Midbrain (tissue), 1 donor: ENCODE data around the gene GNB1L.
A peak's percentile ranks its signal among the peaks of the same experiment; 100 is the strongest.

Source experiments
- DNase-seq: peaks from one replicate; lab custom pipeline; 2025; lab: John Stamatoyannopoulos, UW

GNB1L gene, protein sequence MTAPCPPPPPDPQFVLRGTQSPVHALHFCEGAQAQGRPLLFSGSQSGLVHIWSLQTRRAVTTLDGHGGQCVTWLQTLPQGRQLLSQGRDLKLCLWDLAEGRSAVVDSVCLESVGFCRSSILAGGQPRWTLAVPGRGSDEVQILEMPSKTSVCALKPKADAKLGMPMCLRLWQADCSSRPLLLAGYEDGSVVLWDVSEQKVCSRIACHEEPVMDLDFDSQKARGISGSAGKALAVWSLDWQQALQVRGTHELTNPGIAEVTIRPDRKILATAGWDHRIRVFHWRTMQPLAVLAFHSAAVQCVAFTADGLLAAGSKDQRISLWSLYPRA

DNA sequence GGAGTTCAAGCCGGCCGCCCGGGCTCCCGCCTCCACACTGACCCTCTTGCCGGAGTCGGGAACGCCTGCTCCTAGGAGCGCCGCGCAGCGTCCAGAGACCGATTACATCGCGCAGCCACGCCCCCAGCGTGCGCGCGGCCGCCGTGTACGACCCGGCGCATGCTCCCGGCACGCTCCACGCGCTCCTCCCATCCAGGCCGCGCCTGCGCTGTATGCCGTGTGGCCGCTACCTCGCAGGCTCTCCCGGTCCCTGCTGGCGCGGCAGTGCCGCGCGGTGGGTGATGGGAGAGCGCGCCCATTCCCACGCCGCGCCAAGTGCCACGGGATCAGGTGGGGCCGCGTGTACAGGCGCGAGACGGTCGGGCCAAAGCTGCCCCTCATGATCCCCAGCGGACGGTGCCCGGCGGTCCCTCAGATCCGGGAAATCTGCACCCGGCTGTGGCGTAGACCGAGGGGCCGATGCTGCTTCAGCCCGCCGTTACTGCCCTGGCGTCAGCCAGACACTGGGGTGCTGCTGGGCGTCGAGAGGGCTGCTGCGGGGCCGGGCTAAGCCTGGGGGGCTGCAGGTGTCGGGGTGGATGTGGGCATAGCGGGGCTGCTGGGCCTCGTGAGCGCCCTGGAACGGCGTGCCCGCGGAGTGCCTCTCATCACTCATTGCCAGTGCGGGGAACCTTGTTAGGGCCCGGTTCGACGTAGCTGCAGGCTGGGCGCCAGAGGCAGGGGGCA, at the start of gene GNB1L, which contains the start of gene RTL10:
Gene GNB1L (minus strand): TSS at position 97 of the 726 bp plus-strand sequence. CDS start 33,519 bp downstream, outside the sequence.
Gene RTL10 (minus strand): TSS at position 97 of the 726 bp plus-strand sequence. CDS start 2,613 bp downstream, outside the sequence.
- peak; percentile 97 for DNase-seq

DNA sequence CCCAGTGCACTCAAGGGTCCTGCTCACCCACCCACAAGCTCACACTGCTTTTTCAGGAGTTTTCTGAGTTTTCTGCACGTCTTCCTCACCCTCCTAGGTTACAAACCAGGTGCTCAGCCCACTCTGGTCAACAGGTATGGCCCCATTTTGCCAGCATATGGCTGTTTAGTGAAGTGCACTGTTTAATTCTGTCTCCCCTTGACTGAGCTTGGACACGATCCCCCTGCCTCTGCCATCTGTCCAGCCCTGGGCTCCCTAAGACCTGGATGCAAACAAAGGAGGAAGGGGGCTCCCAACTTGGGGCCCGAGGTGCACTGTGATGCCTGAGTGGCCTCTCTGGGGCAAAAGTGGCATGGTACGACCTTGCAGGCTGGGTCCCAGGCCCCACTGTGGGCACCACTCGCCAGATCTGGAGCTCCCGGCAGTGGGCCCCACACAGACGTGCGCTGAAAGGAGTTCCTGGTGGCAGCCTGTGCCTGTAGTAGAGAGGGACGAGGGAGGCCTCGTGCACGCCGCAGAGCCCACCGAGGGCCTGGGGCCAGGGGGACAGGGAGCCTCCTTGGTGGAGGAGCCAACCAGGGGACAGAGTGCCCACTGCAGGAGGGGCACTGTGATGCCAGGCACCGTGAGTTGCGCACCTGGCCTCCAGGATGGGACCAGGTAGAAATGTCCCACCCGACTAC, 49.6 kb upstream of the GNB1L start:
- no peak for DNase-seq

DNA sequence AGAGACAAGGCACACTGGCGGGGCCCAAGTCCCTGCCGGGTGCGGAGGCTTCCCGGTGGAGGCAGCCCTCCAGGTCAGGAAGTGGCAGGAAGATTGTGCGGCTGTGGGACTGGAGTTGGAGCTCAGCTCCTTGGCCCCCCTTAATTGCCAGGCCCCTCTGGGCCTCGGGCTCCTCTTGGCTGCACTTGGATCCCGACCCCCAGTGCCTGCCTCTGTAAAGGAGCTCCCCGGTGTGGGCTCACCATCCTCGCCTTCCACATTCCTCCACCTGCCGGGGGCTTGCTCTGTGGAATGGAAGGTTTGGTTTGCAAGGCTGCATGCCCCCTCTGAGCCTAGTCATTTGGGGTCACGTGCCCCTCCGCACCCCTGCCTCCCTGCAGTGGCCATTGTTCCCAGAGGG, 48.8 kb upstream of the GNB1L start:
- DNase-seq: no peak

DNA sequence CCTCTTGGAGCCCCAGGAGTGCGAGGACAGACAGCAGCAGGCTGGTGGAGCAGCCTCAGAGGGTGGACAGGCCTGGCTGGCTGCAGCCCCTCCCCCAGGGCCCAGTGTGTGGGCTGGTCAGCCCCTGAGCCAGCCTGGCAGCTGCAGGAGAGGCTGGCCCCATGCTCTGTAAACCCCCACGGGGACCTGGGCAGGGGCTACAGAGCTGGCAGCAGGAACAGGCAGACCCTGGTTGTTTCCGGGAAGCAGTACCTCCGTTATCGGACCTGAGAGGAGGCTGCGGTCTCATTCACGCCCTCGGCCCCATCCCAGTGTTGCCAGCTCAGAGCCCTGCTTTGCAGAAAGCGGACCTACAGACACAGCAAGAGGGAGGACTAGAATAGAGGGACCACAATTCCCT, 48.4 kb upstream of the GNB1L start:
- no peak for DNase-seq

DNA sequence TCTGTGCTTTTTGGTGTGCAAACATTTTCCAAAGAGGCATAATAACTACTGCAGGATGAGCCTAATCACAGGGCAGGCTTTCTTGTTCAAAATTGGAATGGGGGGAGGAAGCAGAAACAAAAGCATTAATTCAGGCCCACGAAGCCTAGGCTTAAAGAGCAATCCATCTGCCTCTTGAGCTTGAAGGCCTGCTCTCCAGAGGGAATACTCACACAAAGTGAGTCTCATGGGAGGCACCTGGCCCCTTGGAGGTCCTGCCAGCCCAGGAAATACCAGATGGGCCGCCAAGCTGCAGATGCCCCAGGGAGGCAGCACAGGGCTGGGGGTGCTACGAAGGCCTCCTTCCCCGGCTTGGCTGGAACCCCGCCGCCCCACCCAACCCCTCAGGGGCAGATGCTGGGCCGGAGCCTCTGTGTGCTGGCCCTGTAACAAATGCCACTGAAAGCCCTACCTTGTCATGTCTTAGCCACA, 47.6 kb upstream of the GNB1L start:
- DNase-seq: no peak

DNA sequence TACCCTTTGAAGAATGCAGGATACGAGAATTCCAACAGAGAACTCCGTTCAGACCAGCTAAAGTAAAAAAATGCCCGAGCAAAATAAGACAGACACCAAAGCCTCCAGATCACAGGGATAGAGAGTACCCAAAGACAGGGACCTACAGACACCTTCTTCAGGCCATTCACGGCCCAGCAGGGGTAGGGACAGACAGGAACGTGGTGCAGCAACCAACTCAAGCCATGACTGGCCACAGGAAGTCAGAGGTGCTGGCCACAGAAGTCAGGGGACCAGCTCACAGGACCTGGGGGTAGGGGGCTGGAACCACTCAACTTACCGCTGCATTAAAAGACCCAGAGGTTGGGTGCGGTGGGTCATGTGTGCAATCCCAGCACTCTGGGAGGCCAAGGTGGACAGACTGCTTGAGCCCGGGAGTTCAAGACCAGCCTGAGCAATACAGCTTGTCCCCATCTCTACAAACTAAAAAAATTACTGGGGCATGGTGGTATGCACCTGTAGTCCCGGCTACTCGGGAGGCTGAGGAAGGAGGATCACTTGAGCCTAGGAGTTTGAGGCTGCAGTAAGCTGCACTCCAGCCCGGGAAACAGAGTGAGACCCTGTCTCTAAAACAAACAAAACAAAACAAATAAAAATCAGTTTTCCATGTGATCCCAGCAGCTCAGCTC, 47.0 kb upstream of the GNB1L start:
- DNase-seq: no peak

DNA sequence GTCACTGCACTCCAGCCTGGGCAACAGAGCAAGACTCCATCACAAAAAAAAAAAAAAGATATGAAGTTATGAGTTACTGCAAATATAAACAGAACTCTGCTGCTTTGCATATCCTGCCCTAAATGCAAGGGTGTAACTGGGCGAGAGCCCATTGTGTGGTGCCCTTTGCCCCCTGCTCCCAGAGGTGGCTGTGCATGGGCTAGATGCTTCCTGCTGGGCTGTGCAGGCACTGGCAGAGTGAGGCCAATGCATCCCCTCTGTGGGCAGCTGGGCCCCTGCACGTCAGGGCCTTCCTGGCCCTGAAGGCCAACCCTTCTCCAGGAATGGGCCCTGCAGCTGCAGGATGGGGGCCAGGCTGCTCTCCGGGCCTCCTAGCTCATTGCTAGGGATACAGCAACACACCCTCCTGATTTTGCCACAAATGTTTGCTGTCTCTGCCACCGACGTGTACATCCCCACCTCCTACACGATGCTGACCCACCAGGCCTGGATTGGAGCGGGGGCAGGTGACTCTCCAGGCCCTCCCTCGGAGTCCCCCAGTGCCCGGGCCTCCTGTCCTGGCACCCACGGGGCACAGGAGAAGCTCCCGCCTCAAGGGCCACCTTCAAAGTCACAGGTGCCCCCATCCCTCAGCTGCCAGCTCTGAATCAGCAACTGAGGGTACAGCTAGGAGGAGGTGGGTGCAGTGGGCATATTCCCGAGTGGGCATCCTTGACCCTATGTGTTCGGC, 46.2 kb upstream of the GNB1L start:
- DNase-seq: no peak

DNA sequence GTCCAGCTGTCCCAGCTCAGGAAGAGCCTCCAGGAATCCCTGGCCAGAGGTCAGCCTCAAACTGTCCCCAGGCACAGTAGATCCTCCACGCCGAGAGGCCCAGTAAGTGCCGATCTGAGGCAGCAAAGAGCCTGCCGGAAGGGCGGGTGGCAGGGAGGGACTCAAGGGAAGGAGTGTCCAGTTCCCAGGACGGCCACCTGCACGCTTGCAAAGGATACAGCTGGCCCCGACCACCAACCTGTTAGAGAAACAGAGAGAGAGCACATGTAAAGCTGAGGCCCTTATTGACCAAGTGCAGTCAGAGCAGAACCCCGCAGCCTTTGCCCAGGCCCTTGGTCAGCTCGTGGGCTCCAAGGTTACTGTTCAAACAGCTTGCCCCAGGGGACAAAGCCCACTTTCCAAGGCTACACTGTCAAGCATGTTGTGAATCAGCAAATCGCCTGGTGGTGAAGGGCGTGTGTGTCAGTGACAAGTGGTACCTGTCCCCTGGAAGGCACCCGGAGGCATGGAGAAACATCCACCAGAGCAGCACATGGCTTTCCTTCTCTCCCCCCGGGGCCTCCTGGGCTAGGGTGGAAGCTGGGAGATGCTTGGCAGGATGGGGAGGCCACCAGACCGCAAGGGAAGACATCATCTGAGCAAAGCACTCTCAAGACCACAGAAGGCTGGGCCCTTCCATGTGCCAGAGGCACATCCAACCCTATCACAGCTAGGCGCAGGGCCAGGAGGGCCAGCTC, 44.3 kb upstream of the GNB1L start:
- no peak for DNase-seq

DNA sequence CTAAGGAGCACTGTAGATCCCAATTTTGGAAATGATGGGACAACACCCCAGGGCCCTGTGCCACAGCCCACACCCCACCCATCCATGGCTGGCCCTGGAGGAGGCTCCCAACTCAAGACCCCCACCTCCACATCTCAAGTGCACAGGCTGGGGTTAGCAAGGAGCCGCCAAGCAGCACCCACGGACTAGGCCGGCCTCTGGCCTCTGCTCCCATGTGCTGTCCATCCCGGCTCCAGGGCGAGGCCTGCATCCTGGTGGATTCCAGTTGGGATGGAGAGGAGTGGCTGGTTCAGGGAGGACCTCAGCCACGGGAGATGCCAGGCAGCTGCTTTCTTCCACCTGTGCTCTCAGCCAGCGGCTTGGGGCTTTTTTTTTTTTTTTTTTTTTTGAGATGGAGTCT, 43.5 kb upstream of the GNB1L start:
- no peak for DNase-seq

DNA sequence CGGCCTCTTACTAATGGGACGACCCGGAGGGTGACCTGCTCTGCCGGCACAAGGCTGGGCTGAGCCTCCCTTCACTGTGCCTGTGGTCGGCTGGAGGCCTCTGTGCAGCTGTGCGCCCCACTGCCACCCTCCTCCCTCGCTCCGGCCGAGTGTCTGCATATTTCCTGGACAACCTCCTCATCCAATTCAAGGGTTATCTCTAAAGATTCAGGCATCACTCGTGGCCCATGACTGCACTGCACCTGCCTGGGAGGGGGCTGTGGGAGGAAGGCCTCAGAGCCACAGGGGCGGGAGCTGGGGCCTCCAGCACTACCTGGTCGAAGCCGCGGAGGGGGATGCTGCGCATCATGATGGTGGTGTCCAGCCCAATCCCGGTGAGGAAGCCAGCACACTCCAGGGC, 43.1 kb upstream of the GNB1L start:
- DNase-seq: no peak

DNA sequence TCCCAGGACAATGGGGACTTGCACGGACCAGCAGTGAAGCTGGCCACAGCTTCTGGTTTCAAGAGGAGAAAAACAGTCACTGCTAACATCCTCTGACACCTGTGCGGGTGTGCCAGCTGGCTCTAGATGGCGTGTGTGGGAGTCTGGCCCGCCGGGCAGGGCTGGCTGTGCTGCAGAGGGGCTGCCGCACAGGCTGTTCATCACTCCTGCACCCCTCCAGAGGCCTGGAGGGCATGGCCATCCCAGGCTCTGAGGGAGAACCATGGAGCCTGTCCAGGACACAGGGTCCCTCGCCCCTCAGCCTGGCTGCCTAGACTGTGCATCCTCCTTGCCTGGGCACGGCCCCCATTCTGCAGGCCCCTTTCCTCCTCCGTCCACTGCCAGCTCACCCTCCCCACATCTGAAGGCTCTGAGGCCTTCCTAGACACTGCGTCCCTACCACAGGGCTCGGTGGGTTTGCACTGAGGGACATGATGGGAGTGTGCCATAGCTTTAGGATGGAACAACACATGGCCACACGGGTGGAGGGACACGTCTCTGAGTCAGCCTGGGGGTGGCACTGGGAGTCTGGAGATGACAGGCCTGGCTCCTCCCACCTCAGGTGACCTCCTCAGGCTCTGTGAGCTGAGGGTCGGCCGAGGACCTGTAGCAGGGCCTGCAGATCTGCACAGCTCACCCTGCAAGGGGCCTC, 42.1 kb upstream of the GNB1L start:
- DNase-seq: no peak

DNA sequence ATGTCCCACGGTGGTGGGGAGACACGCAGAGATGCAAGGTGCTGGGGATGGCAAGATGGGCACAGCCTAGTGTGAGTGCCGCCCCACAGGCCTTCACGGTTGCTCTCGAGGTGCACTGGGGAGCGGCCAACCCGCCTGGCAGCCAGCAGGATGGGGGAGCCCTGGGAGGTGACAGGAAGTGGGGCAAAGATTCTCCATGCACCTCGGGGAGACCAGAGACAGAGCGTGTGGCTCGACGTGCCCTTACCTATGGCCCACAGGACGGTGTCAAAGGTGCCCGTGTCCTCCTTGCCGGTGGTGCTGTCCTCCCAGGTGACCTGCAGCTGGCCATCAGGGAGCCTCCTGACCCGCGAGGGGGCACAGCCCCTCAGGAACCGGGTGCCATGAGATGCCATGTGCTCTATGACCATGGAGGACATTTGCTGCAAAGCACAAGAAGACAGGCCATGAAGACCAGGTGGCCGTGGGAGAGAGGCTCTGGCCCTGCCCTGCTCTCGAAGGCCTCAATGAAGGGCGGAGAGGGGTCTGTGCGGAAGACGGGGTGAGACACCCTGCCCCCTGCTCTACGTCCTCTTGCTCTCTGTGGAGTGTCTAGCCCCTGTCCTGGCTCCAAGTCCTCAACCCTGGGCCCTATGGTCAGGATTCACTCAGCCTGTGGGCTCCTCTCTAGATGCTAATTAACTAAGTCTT, 40.6 kb upstream of the GNB1L start:
- DNase-seq: no peak

DNA sequence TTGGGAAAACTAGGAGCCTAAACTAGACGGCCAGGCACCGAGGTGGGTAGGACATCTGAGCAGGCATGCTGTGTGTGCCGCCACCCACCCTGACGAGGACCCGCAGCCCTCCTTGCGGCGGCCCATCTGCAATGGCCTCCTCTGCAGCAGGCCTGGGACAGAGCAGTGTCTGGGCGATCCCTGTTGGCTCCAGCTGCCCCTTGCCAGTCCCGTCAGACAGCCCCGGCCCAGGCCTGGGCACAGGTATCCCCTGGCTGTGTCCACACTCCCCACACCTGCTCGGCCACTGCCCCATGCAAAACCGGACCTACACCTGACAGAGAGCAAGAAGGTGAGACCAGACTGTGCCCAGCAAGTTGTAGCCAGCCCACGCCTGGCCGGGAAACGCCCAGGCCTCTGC, 38.7 kb upstream of the GNB1L start:
- DNase-seq: no peak

DNA sequence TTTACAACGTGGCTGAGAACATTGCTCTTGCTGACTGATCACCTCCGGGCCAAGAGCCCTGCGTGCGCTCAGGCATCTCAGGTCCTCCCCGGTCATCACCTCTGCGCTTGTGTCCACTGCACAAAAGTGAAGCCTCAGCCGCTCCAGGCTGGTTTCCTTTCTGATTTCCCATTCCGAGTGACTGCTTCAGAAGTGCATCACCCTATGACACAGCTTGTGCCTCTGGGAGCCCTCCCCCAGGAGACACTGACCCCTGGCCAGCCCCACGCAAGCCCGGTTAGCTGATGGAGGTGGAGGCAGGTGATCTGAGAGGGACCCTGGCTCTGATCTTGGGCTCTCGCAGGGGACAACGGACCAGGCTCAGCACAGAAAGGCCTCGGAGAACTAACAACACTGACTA, 38.3 kb upstream of the GNB1L start:
- DNase-seq: no peak

DNA sequence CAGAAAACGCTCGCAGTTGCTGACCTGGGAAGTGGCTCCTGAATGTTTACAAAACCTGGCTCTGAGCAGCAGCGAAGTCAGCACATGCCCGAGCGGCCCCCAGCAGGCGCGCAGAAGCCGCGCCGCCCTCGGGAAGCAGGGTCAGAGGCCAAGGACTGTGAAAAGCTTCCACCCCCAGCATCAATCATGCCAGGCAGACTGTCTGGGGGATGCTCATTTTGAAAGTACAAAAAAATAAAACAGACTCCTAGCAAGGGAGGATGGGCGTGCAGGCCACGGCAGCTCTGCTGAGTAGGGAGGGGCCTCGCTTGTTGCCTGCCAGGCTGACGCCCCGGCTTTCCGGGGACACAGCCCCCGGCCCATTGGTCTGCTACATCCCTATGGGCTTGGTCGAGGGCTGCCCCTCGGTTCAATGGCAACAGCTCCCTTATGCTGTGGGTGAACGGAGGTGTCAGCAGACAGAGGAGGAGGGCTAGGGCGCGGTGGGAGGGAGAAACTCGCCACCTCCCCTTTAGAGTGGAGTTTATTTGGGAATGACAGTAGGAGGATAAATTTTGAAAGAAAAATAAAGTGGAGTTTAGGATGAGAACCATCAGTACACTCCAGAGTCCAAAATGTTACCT, 37.7 kb upstream of the GNB1L start:
- no peak for DNase-seq

DNA sequence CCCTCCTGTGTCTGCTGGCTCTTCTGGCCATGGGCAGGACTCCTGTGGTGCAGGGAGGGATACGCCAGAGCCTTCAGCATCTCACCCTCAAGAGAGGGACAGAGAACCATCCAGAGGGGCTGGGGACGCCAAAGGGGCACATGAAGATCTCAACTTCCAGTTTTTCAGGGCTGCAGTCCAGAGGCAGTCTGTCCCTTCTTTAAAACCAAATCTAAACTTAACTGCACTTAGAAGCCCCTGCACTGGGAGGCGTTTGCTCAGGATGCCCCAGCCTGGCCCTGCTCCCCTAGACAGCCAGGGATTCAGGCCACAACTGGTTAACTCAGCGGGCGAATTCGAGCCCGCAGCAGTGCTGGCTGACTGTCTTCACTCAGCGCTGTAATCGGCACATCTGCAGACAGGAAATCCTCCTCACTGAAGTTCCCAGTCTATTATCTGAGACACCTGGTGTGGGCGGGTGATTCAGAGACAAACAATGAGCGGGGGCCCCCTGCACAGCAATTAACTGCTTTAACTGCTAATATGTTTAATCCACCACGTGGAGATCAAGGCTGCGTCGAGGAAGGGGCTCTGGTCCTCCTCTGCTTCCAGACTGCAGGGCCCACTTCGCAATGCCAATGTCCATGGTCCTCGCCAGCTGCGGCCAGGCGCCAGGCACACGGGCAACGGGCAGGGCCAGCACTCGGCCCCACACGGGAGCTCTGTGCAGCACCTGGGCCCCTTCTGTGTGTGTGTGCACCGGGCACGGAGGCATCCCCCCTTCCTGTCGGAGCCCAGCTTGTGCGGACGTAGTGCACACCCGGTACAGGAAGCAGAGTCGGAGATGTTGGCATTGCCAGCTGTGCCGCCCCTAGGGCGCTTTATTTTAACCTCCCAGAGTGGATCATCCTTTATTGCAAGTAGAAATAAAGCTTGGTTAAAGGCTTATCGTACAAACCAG, 36.9 kb upstream of the GNB1L start:
- DNase-seq: no peak

DNA sequence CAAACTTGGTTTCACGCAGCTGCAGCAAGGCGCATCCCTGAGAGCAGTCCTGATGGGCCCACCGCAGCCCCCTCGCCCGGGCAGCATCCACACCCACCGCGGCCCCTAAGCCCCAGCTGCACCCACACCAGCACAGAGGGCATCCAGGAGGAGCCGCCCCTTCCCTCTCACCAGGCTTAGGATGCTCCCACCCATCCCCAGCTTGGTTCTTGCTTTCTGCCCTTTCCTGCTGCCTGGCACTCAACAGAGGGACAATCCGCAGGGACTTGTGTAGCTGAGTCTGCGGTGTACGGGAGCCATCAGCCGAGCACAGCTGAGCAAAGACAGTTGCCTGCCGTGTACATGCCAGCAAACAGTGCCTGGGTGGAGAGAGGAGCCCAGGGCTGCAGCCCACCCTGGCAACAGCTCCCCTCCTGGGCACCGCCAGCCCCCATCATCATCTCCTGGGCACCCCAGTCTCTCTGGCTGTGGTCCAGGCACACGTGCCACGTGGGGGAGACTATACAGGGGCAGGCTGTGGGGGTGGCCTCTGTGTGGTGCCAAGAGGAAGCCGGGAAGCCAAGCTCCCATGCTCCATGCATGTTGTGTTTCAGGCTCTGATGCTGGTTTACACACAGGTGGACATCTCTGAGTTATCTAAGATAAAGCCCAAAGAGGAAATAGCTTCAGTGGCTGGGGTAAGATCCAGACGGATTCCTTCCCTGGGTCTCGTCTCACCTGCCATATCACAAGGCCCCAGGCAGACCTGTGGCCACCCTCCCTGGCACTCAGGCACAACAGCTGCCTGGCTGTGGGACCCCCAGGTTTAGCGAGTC, 36.0 kb upstream of the GNB1L start:
- no peak for DNase-seq
